Endothelial cell of umbilical vein (primary cell): ENCODE results near the gene TBCC. TPM values are rescaled to one million over a fixed set of nuclear protein-coding genes. Genes with fewer than 3 reads are reported as not detected.

Experiments used
- BruUV-seq: library from RNA; stranded (reverse); fragments of 400-500 nt; replicated peaks from 2 replicates; lab custom pipeline; 2021; lab: Mats Ljungman, UMichigan
- CTCF ChIA-PET: fragments of 300-600, 350-600 bp; sonication (Branson Sonifier 250); formaldehyde crosslinking; loops from one replicate; lab custom pipeline; 2021; ENCODE audit warnings: antibody characterized with exemption, inconsistent platforms; lab: Charles Lee
- POLR2A ChIA-PET: fragments of 300-600, 350-600 bp; sonication (Branson Sonifier 250); formaldehyde crosslinking; loops from one replicate; lab custom pipeline; 2021; ENCODE audit warnings: antibody characterized with exemption, inconsistent platforms; lab: Charles Lee
- DNase-seq: peaks from one replicate; pipeline ENCODE4 v3.0.0-alpha.2; 2011; ENCODE audit warnings: low read depth, low spot score
- FAIRE-seq: peaks from 2 replicates; lab custom pipeline; 2011; peaks lifted over from hg19 to GRCh38; lab: Jason Lieb, UNC
- H2AFZ ChIP-seq: 2 replicates; pipeline ENCODE4 v1.6.0; 2012; ENCODE audit warnings: low read depth, low read length, control low read depth, inconsistent platforms
- H3K27ac ChIP-seq: 2 replicates; pipeline ENCODE4 v1.5.1; 2011; ENCODE audit warnings: low read depth, mild to moderate bottlenecking, control low read depth, low read length, moderate library complexity; ENCODE audit not compliant: insufficient read depth
- H3K27me3 ChIP-seq, 2 experiments: 2 replicates each; pipeline versions ENCODE4 v1.6.0 to v1.6.1; 2011; ENCODE audit warnings: low read length in 2 of 2, mixed read lengths in 1 of 2; ENCODE audit not compliant: control insufficient read depth in 2 of 2, insufficient read depth in 2 of 2
- H3K36me3 ChIP-seq, 2 experiments: 2 replicates in 1 of 2; 3 replicates in 1 of 2; pipeline ENCODE4 v1.5.1; 2011; ENCODE audit warnings: low read length in 2 of 2, mild to moderate bottlenecking in 1 of 2, moderate library complexity in 1 of 2; ENCODE audit not compliant: control insufficient read depth in 2 of 2, insufficient read depth in 2 of 2; ENCODE audit errors: extremely low read depth in 1 of 2
- H3K4me1 ChIP-seq: 3 replicates; pipeline ENCODE4 v1.5.1; 2011; ENCODE audit warnings: mild to moderate bottlenecking, low read length; ENCODE audit not compliant: control insufficient read depth, insufficient read depth; ENCODE audit errors: extremely low read depth
- H3K4me2 ChIP-seq: 2 replicates; pipeline ENCODE4 v1.6.1; 2011; ENCODE audit warnings: low read length, control low read depth, mixed read lengths; ENCODE audit not compliant: insufficient read depth
- H3K4me3 ChIP-seq, 3 experiments: fragments of 200-600 bp in 1 of 3; sonication (generic), shearing (Covaris generic) in 1 of 3; replicated peaks in 1 of 3; 2 replicates each; pipeline ENCODE4 v1.5.1; 2011 to 2016; ENCODE audit warnings: control low read depth in 3 of 3, low read length in 3 of 3, mild to moderate bottlenecking in 2 of 3, inconsistent platforms in 1 of 3, low read depth in 1 of 3, moderate library complexity in 1 of 3; ENCODE audit not compliant: insufficient read depth in 1 of 3
- H3K79me2 ChIP-seq: 2 replicates; pipeline ENCODE4 v1.6.0; 2012; ENCODE audit warnings: low read length, inconsistent platforms; ENCODE audit not compliant: control insufficient read depth, insufficient read depth
- H3K9ac ChIP-seq: replicated peaks from 2 replicates; pipeline ENCODE3; 2011; ENCODE audit warnings: low read length, control low read depth; ENCODE audit not compliant: insufficient read depth; ENCODE audit errors: extremely low read depth
- H3K9me1 ChIP-seq: replicated peaks from 3 replicates; pipeline ENCODE4 v1.6.0; 2011; ENCODE audit warnings: mild to moderate bottlenecking, low read length; ENCODE audit not compliant: control insufficient read depth, insufficient read depth; ENCODE audit errors: extremely low read depth
- H3K9me3 ChIP-seq: replicated peaks from 2 replicates; pipeline ENCODE4 v1.5.1; 2012; ENCODE audit warnings: low read length, inconsistent platforms; ENCODE audit not compliant: control insufficient read depth, insufficient read depth
- H4K20me1 ChIP-seq: replicated peaks from 2 replicates; pipeline ENCODE3; 2011; ENCODE audit warnings: mild to moderate bottlenecking, low read length; ENCODE audit not compliant: control insufficient read depth, insufficient read depth; ENCODE audit errors: extremely low read depth
- EZH2 ChIP-seq: IDR thresholded peaks from 2 replicates; pipeline ENCODE4 v1.6.1; 2012; ENCODE audit warnings: borderline replicate concordance, low read depth, mild to moderate bottlenecking, moderate library complexity, low read length, inconsistent platforms; ENCODE audit not compliant: severe bottlenecking
- FOS ChIP-seq: IDR thresholded peaks from 2 replicates; pipeline ENCODE4 v1.6.1; 2011; ENCODE audit warnings: mild to moderate bottlenecking, low read length, moderate library complexity, borderline replicate concordance; ENCODE audit not compliant: insufficient read depth
- GATA2 ChIP-seq: IDR thresholded peaks from 2 replicates; pipeline ENCODE4 v1.7.0; 2011; ENCODE audit warnings: low read depth, mild to moderate bottlenecking, moderate library complexity, mixed read lengths, low read length; ENCODE audit not compliant: insufficient read length, insufficient read depth
- JUN ChIP-seq: IDR thresholded peaks from 2 replicates; pipeline ENCODE4 v1.6.1; 2011; ENCODE audit warnings: borderline replicate concordance, low read depth; ENCODE audit not compliant: insufficient read length, insufficient read depth
- MYC ChIP-seq: IDR thresholded peaks from one replicate; pipeline ENCODE4 v1.6.1; 2011; ENCODE audit warnings: mild to moderate bottlenecking, low read depth, low read length
- POLR2A ChIP-seq: IDR thresholded peaks from 2 replicates; pipeline ENCODE4 v1.6.1; 2012; ENCODE audit warnings: low read depth, mild to moderate bottlenecking, control low read depth, low read length
- POLR2AphosphoS5 ChIP-seq: IDR thresholded peaks from 2 replicates; pipeline ENCODE4 v1.6.1; 2012; ENCODE audit warnings: low read depth, mild to moderate bottlenecking, control low read depth, low read length, moderate library complexity; ENCODE audit not compliant: insufficient read depth
- dilution Hi-C: fragments of 300-500 bp; cut with MboI; formaldehyde crosslinking; loops from one replicate; pipeline ENCODE4 v1.15.0; 2019; ENCODE audit warnings: low sequenced_read_pairs; ENCODE audit not compliant: extremely low pct_ligation_motif_present
- intact Hi-C: fragments of 100-400 bp; cut with micrococcal nuclease; formaldehyde crosslinking; loops from one replicate; pipeline ENCODE4 v1.10.0; 2022
- polyA plus RNA-seq, 4 experiments: library from polyadenylated mRNA; depleted of rRNA in 3 of 4; stranded (reverse) in 3 of 4; unstranded in 1 of 4; fragments of >200 nt; gene quantifications; 2 replicates each; pipeline versions ENCODE4 v1.2.1 to v1.2.3, GENCODE V29; 2011 to 2012; ENCODE audit warnings: missing spikeins in 1 of 4
- total RNA-seq: library from RNA; stranded (reverse); gene quantifications from 2 replicates; pipeline ENCODE4 v1.2.3, GENCODE V29; 2021
- TF ChIP-seq, protein P1 (sequence below), 2 donors: IDR thresholded peaks; 1 replicate in 1 of 2; 2 replicates in 1 of 2; pipeline ENCODE4 v1.5.1; 2011; ENCODE audit warnings: low read length in 2 of 2, mild to moderate bottlenecking in 2 of 2, moderate library complexity in 2 of 2, control low read depth in 1 of 2, inconsistent platforms in 1 of 2, low read depth in 1 of 2; ENCODE audit not compliant: insufficient read depth in 1 of 2; ENCODE audit errors: extremely low read depth in 1 of 2
- TF ChIP-seq, protein P2 (sequence below): IDR thresholded peaks from 2 replicates; pipeline ENCODE4 v1.6.1; 2011; ENCODE audit not compliant: insufficient read depth, insufficient read length

TBCC gene
- total and polyA plus RNA-seq, 2 donors (not counting 3 experiments of a cell fraction or from before 2014, with no cell fraction given), result 15.9 to 19.1 TPM

DNA sequence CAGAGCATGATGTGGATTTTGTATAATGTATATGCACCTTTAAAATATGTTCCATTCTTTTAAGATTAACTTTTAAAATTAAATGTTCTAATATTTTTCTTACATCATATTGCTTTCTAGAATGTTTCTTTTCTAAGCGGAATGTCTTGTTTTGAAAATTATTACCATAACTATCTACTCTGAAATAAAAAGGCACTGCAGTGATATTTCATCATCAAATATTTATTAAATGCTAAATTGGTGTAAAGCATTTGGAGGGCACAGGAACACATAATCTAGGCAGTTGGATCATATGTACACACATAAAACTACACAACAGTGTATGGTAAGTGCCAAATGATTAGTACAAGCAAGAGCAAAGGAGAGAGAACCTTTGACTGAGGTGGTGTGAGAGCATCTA, 49.7 kb upstream of the TBCC start:
- peaks cover 6% of the 10 kb centered on the region for H3K4me1 ChIP-seq
- H3K9me1 ChIP-seq, result no peaks in the 10 kb centered on the region
- ChIA-PET POLR2A (no interaction called here), CTCF (no interaction called here)
- H4K20me1 ChIP-seq, result no peaks in the 10 kb centered on the region
- no peak overlapping the region for H3K4me3 ChIP-seq
- H3K27me3 ChIP-seq, result no peaks in the 10 kb centered on the region
- dilution Hi-C loops (no loop called here), intact Hi-C loops (no loop called here)
- H3K9ac ChIP-seq, result no peak overlapping the region
- DNase-seq (no peak), FAIRE-seq (no peak)
- H2AFZ ChIP-seq, result no peak overlapping the region
- BruUV-seq, result no TSS peak
- no peak overlapping the region for H3K27ac ChIP-seq
- H3K36me3 ChIP-seq, result no peaks in the 10 kb centered on the region
- H3K79me2 ChIP-seq, result no peaks in the 10 kb centered on the region
- no peaks in the 10 kb centered on the region for H3K9me3 ChIP-seq
- TF ChIP-seq, protein P1, sequence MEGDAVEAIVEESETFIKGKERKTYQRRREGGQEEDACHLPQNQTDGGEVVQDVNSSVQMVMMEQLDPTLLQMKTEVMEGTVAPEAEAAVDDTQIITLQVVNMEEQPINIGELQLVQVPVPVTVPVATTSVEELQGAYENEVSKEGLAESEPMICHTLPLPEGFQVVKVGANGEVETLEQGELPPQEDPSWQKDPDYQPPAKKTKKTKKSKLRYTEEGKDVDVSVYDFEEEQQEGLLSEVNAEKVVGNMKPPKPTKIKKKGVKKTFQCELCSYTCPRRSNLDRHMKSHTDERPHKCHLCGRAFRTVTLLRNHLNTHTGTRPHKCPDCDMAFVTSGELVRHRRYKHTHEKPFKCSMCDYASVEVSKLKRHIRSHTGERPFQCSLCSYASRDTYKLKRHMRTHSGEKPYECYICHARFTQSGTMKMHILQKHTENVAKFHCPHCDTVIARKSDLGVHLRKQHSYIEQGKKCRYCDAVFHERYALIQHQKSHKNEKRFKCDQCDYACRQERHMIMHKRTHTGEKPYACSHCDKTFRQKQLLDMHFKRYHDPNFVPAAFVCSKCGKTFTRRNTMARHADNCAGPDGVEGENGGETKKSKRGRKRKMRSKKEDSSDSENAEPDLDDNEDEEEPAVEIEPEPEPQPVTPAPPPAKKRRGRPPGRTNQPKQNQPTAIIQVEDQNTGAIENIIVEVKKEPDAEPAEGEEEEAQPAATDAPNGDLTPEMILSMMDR (IDR thresholded peaks at IDR 0.05; ENCODE audit: extremely low read depth in 1 of 2, insufficient read depth in 1 of 2, low read depth in 1 of 2, low read length in 2 of 2), result no peak
- TF ChIP-seq FOS (no peak), MYC (no peak), JUN (no peak), GATA2 (no peak), POLR2AphosphoS5 (no peak), POLR2A (no peak), EZH2 (no peak)
- TF ChIP-seq, protein P2, sequence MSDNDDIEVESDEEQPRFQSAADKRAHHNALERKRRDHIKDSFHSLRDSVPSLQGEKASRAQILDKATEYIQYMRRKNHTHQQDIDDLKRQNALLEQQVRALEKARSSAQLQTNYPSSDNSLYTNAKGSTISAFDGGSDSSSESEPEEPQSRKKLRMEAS, result no peak
- H3K4me2 ChIP-seq, result no peak overlapping the region
